CD4-positive, alpha-beta T cell treated with Interleukin-4 for 4 hours (primary cell): ENCODE data around the gene TNP2.

ENCODE experiments used
- DNase-seq: peaks from one replicate; pipeline ENCODE4 v3.0.0-alpha.2; 2020

Gene TNP2

GRCh38 chr16:11276896-11277593, 7.9 kb upstream of the TNP2 start:
- no peak for DNase-seq

DNA sequence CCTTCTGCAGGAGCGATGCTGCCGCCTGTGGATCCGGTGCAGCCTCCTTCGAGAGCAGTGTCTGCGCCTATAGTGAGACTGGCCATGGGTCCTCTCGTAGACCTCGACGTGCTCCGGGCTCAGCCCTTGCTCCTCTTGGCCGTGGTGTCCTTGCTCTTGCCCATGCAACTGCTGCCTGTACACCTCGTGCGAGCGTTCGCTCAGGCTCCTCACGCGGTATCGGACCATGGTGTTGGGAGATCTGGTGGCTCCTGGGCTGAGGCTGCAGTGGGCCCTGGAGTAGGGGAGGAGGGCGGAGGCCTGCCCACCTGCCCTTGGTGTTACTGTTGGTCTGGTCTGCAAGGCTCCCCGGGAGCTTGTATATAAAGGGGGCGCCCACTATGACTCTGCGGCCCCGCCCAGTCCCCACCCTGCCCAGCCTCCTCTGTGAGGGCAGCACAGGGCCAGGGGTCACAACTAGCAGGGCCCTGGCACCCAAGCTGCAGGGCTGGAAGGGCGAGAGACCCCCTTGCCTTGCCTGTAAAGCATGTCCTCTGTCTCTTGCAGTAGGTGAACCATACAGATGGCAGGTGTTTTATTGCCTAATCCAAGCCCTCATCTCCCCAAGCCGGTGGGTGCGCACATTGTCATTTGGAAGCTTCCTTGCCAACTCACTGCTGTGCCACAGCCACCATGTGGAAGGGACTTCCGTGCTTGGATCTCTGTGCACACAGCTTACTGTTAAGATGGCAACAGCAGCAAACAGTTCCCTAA, 7.2 kb upstream of the TNP2 start, which contains the start of gene PRM2:
Gene PRM2 (minus strand): TSS at position 338 of the 753 bp plus-strand sequence. CDS start 110 bp downstream, at position 228.
- DNase-seq, result no peak

DNA sequence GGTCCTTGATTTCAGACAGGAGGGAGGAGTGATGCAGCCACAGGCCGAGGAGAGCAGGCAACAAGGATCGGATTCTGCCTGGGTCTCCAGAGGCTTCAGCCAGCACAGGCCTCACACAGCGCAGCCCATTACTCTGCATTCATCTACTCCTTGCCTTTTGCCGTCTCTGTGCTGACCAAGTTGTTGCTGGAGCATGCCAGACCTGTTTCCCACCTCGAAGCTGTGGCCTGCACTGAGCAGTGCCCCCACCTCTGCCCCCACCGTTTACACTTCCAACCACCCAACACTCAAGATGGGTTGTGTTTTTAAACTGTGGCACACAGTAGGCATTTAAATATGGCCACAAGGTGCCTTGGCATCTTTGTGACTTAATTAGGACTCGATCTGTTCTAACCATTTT, 5.8 kb upstream of the TNP2 start:
- no peak for DNase-seq

GRCh38 chr16:11273721-11274324, 4.7 kb upstream of the TNP2 start:
- DNase-seq, result no peak

GRCh38 chr16:11272921-11273720, 4.0 kb upstream of the TNP2 start, which contains the start of gene PRM3:
Gene PRM3 (minus strand): TSS chr16:11273629. CDS start chr16:11273595, 34 bp downstream.
- no peak for DNase-seq

- no peak for DNase-seq
Observed at GRCh38 chr16:11272484-11272883, 3.4 kb upstream of the TNP2 start.

GRCh38 chr16:11271610-11272009, 2.5 kb upstream of the TNP2 start:
- no peak for DNase-seq

- no peak for DNase-seq
Observed at GRCh38 chr16:11270602-11271162, 1.6 kb upstream of the TNP2 start.

DNA sequence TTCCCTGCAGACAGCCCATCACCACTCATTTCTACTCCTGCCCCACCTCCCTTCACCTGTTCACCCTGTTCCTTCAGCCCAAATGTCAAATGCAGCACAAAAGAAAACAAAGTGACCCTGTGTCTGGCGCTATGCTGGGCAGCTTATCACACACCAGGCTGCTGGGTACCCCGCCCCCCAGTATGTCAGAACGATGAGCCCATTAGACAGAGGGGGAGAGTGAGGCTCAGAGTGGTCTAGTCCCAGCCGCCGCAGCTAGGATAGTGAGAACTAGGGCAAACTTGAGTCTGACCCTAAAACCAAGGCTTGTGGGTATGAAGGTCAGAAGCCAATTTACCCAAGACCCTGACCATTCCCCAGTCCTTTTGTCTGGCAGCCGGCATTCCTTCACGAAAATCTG, 4.0 kb downstream of the TNP2 start:
- DNase-seq, result no peak

DNA sequence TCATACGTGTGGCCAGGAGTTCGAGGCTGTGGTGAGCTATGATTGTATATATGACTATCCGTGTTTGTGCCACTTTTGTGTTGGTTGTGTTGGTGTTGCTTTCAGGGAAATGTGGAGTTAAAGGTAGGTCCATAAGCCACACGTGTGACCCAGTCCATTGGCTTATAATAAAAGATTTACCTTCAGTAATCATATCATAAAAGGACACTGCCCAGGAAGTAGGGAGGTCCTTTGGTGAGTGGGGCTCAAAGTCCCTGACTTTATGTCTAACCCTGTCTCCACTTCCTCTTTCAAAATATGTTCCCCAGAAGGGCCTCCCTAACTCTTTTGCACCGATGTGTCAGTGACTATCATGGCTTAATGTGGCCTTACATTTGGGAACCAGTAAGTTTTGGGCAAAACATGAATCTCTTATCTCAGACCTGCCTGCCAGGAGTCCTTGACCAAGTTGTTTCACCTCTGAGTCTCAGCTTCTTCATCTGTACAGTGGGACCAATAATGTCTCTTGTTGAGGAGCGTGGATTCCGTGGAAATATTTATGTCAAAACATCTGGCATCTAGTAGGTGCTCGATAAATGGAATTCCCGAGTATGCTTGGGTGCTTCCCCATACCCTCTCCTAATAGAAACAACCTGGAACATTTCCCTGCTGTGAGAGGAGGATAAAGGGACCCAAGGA, 4.8 kb downstream of the TNP2 start:
- no peak for DNase-seq

DNA sequence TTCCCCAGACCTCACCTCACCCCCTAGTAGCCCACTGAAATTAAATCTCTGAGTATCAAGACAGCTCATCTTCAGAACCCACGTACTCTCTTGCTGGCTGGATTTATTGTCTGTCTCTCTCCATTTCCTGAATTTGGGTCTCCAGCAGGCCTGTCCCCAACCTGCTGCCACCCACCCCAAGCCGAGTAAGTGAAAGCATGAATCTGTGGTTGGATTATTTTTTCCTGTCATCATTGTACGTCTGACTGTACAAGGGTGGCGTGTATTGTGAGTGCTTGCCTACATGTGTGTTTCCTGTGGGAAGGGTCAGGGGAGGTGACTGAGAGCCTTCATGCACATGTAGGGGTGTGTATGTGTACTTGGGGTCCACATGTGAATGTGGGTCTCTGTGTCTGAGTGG, 5.4 kb downstream of the TNP2 start:
- peak; percentile 58 for DNase-seq

- DNase-seq, result no peak
Observed at GRCh38 chr16:11262915-11263314, 6.2 kb downstream of the TNP2 start.

GRCh38 chr16:11260596-11260966, 8.5 kb downstream of the TNP2 start:
- no peak for DNase-seq

- no peak for DNase-seq
Observed at GRCh38 chr16:11259655-11260595, 9.2 kb downstream of the TNP2 start.

- DNase-seq, result peak; percentile 65
Observed at GRCh38 chr16:11258553-11259492, 10.3 kb downstream of the TNP2 start.

DNA sequence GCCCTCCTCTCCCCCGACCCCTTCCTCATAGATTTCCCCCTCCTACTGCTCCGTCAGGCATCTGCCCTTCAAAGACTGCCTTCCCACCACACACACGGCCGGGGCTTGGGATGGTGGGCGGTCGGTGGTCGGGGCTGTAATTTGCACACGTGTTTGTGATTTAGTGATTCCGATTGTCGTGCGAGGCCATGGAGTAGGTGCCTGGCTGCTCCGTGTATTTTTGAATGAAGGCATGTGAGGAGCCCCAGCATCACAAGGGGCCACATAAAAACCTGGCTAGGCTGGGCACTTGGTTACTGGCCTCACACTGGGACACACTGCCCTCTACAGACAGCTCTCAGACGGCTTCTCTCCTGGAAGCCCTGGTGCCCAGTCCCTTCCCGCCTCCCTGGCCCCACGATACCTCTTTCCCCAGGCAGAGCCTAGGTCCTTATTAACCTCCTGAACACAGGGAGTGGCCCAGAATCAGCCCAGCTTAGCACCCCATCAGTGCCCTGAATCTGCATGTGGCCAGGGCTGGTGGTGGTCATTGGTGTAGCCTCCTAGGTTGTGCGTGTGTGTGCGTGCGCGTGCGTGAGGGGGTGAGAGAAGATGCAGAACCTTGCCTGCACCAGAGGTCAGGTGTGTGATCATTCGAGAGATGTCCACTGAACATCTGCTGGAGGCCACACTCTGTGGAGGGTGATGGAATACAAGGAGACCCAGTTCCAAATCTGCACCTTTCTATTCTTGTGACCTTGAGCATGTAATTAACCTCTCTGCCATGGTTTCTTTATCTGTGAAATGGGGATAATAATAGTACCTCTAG, 11.8 kb downstream of the TNP2 start:
- peak; percentile 72 for DNase-seq

DNA sequence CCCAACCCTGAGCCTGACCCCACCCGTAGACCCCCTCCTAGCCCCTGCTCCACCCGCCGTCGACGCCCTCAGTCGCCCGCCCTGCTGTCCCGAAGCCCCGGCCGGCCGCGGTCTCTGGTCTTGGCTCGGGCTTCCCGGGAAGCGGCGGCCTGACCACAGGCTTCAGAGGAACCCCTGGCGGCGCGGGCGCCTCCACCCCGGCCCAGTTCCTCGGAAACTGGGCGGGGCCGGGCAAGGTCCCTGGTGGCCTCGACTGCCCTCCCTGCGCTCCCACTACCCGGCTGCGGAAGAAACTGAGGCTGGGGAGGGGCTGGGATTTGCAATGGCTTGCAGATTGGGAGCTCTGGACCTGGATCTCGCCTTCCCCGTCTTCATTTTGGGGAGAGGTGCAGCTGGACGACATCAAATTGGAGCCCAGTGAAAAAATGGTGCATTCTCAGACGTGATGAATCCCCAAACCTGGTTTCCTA, 12.4 kb downstream of the TNP2 start:
- peak; percentile 74 for DNase-seq
